Measurements from ENCODE around the gene AHNAK.

- TF ChIP-seq POLR2AphosphoS5 (IDR thresholded peaks at IDR 0.05; ENCODE audit: low read depth, low read length), result no peak
- no peak for TF ChIP-seq SIN3A (IDR thresholded peaks at IDR 0.05; ENCODE audit: borderline replicate concordance, insufficient read depth, low read length)
- TF ChIP-seq, protein P1, sequence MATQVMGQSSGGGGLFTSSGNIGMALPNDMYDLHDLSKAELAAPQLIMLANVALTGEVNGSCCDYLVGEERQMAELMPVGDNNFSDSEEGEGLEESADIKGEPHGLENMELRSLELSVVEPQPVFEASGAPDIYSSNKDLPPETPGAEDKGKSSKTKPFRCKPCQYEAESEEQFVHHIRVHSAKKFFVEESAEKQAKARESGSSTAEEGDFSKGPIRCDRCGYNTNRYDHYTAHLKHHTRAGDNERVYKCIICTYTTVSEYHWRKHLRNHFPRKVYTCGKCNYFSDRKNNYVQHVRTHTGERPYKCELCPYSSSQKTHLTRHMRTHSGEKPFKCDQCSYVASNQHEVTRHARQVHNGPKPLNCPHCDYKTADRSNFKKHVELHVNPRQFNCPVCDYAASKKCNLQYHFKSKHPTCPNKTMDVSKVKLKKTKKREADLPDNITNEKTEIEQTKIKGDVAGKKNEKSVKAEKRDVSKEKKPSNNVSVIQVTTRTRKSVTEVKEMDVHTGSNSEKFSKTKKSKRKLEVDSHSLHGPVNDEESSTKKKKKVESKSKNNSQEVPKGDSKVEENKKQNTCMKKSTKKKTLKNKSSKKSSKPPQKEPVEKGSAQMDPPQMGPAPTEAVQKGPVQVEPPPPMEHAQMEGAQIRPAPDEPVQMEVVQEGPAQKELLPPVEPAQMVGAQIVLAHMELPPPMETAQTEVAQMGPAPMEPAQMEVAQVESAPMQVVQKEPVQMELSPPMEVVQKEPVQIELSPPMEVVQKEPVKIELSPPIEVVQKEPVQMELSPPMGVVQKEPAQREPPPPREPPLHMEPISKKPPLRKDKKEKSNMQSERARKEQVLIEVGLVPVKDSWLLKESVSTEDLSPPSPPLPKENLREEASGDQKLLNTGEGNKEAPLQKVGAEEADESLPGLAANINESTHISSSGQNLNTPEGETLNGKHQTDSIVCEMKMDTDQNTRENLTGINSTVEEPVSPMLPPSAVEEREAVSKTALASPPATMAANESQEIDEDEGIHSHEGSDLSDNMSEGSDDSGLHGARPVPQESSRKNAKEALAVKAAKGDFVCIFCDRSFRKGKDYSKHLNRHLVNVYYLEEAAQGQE (IDR thresholded peaks at IDR 0.05; ENCODE audit: insufficient read depth in 1 of 2, low read depth in 2 of 2, low read length in 2 of 2), result no peak
Measured at GRCh38 chr11:62400281-62400680, 146.3 kb downstream of the AHNAK start.
